Neutrophil (primary cell): ENCODE results near the gene STUB1.

Experiments used
- H3K27ac ChIP-seq: fragments of 200-600 bp; sonication (generic); 2 replicates; pipeline ENCODE4 v1.5.1; 2016; ENCODE audit warnings: mild to moderate bottlenecking, moderate library complexity
- H3K27me3 ChIP-seq: fragments of 200-600 bp; sonication (generic); 2 replicates; pipeline ENCODE4 v1.6.0; 2016; ENCODE audit warnings: mild to moderate bottlenecking
- H3K36me3 ChIP-seq: fragments of 200-600 bp; sonication (generic); 2 replicates; pipeline ENCODE4 v1.5.1; 2017
- H3K4me1 ChIP-seq, 2 experiments: fragments of 200-600 bp in 1 of 2; sonication (generic) in 1 of 2; 1 replicate in 1 of 2; 2 replicates in 1 of 2; pipeline versions ENCODE4 v1.5.1 to v1.6.1; 2013 to 2016; ENCODE audit warnings: low read depth in 1 of 2, low read length in 1 of 2, mild to moderate bottlenecking in 1 of 2, moderate library complexity in 1 of 2; ENCODE audit not compliant: control insufficient read depth in 1 of 2, insufficient read depth in 1 of 2
- H3K4me3 ChIP-seq, 2 experiments: fragments of 200-600 bp in 1 of 2; sonication (generic) in 1 of 2; 1 replicate in 1 of 2; 2 replicates in 1 of 2; pipeline ENCODE4 v1.5.1; 2013 to 2016; ENCODE audit warnings: low read depth in 1 of 2, low read length in 1 of 2, mild to moderate bottlenecking in 1 of 2, moderate library complexity in 1 of 2
- H3K9me3 ChIP-seq: fragments of 200-600 bp; sonication (generic); 2 replicates; pipeline ENCODE4 v1.5.1; 2016
- CTCF ChIP-seq: fragments of 200-600 bp; sonication (generic); IDR thresholded peaks from 2 replicates; pipeline ENCODE4 v1.5.1; 2016; ENCODE audit warnings: antibody characterized with exemption

STUB1 gene

GRCh38 chr16:700684-701584 lies 20.7 kb downstream of the STUB1 start:
- TF ChIP-seq CTCF = no peak
- H3K4me1 ChIP-seq = peaks cover under 1% of the 10 kb centered on the region in 2 experiments
- no peaks in the 10 kb centered on the region for H3K9me3 ChIP-seq
- H3K4me3 ChIP-seq = no peak overlapping the region
- peaks cover 99% of the 10 kb centered on the region for H3K27me3 ChIP-seq
- H3K36me3 ChIP-seq = no peaks in the 10 kb centered on the region
- no peak overlapping the region for H3K27ac ChIP-seq

GRCh38 chr16:702341-702740 lies 22.1 kb downstream of the STUB1 start:
- no peak for TF ChIP-seq CTCF
- Histone ChIP-seq H3K9me3 (no peaks in the 10 kb centered on the region), H3K36me3 (no peaks in the 10 kb centered on the region), H3K4me3 (no peak overlapping the region), H3K4me1 (no peaks in the 10 kb centered on the region), H3K27ac (no peak overlapping the region), H3K27me3 (peaks cover 99% of the 10 kb centered on the region)

- no peaks in the 10 kb centered on the region for H3K36me3 ChIP-seq
- no peak overlapping the region for H3K27ac ChIP-seq
- H3K27me3 ChIP-seq = peaks cover 99% of the 10 kb centered on the region
- TF ChIP-seq CTCF = no peak
- H3K9me3 ChIP-seq = no peaks in the 10 kb centered on the region
- no peak overlapping the region for H3K4me3 ChIP-seq
- no peaks in the 10 kb centered on the region for H3K4me1 ChIP-seq
These were observed 23.2 kb downstream of the STUB1 start for GRCh38 chr16:703406-703805.

GRCh38 chr16:704047-704446 lies 23.8 kb downstream of the STUB1 start:
- Histone ChIP-seq H3K27me3 (peaks cover 99% of the 10 kb centered on the region), H3K9me3 (no peaks in the 10 kb centered on the region), H3K36me3 (no peaks in the 10 kb centered on the region), H3K27ac (no peak overlapping the region), H3K4me1 (no peaks in the 10 kb centered on the region), H3K4me3 (no peak overlapping the region)
- no peak for TF ChIP-seq CTCF

GRCh38 chr16:704552-705380 lies 24.6 kb downstream of the STUB1 start:
- no peaks in the 10 kb centered on the region for H3K4me1 ChIP-seq
- H3K27me3 ChIP-seq = peaks cover 99% of the 10 kb centered on the region
- no peaks in the 10 kb centered on the region for H3K9me3 ChIP-seq
- no peaks in the 10 kb centered on the region for H3K36me3 ChIP-seq
- H3K27ac ChIP-seq = no peak overlapping the region
- no peak for TF ChIP-seq CTCF
- no peak overlapping the region for H3K4me3 ChIP-seq
